B cell (primary cell): Measurements from ENCODE around the gene RRAS. TPM values are rescaled to one million over a fixed set of nuclear protein-coding genes. Genes with fewer than 3 reads are reported as not detected.

Experiments
- ATAC-seq: fragments of 200-7000 bp; cut with Tn5 transposase; one replicate; pipeline ENCODE4 v1.10.0; 2021; ENCODE audit warnings: low read depth, mild to moderate bottlenecking, moderate number of reproducible peaks, moderate library complexity
- CTCF ChIA-PET: fragments of 350-600 bp; sonication (Branson Sonifier 250); formaldehyde crosslinking; loops from one replicate; lab custom pipeline; 2021; ENCODE audit warnings: antibody characterized with exemption, inconsistent platforms; lab: Charles Lee
- POLR2A ChIA-PET: fragments of 350-600 bp; sonication (Branson Sonifier 250); formaldehyde crosslinking; loops from one replicate; lab custom pipeline; 2021; ENCODE audit warnings: antibody characterized with exemption; lab: Charles Lee
- DNase-seq: peaks from one replicate; pipeline ENCODE4 v3.0.0; 2013
- H2AFZ ChIP-seq: 2 replicates; pipeline ENCODE4 v1.6.1; 2012; ENCODE audit warnings: mild to moderate bottlenecking, low read depth, low read length; ENCODE audit not compliant: insufficient read depth, poor library complexity, severe bottlenecking
- H3K27ac ChIP-seq, 2 donors: 1 replicate in 1 of 2; 2 replicates in 1 of 2; pipeline ENCODE4 v1.5.1; 2012 to 2013; ENCODE audit warnings: low read length in 2 of 2, mild to moderate bottlenecking in 2 of 2, moderate library complexity in 1 of 2
- H3K27me3 ChIP-seq, 4 experiments: fragments of 200-600 bp in 1 of 4; sonication (generic) in 1 of 4; replicated peaks in 1 of 4; 1 replicate in 2 of 4; 2 replicates in 2 of 4; pipeline versions ENCODE4 v1.6.1 to v1.7.0; 2013 to 2016; ENCODE audit warnings: low read length in 3 of 4, mild to moderate bottlenecking in 2 of 4, mixed read lengths in 1 of 4, moderate library complexity in 1 of 4; ENCODE audit not compliant: insufficient read depth in 4 of 4, control insufficient read depth in 3 of 4; ENCODE audit errors: control extremely low read depth in 1 of 4
- H3K36me3 ChIP-seq, 2 experiments: replicated peaks in 1 of 2; 1 replicate in 1 of 2; 2 replicates in 1 of 2; pipeline versions ENCODE4 v1.6.1 to v1.7.1; 2013; ENCODE audit warnings: low read length in 1 of 2; ENCODE audit not compliant: insufficient read depth in 2 of 2, control insufficient read depth in 1 of 2; ENCODE audit errors: control extremely low read depth in 1 of 2, extremely low read depth in 1 of 2
- H3K4me1 ChIP-seq, 2 donors: fragments of 200-600 bp in 1 of 2; sonication (generic) in 1 of 2; 1 replicate in 1 of 2; 2 replicates in 1 of 2; pipeline versions ENCODE4 v1.5.1 to v1.6.1; 2013 to 2017; ENCODE audit warnings: low read length in 2 of 2; ENCODE audit not compliant: control insufficient read depth in 2 of 2, insufficient read depth in 2 of 2
- H3K4me2 ChIP-seq: replicated peaks from 2 replicates; pipeline ENCODE3; 2012; ENCODE audit warnings: mild to moderate bottlenecking, low read depth, low read length; ENCODE audit not compliant: poor library complexity, severe bottlenecking
- H3K4me3 ChIP-seq, 5 experiments: fragments of 200-600 bp in 1 of 5; sonication (generic) in 1 of 5; 1 replicate in 3 of 5; 2 replicates in 2 of 5; pipeline versions ENCODE4 v1.5.1 to v1.7.0; 2011 to 2016; ENCODE audit warnings: low read length in 4 of 5, mild to moderate bottlenecking in 4 of 5, low read depth in 2 of 5, control low read depth in 1 of 5, moderate library complexity in 1 of 5; ENCODE audit not compliant: insufficient read depth in 1 of 5; ENCODE audit errors: control extremely low read depth in 1 of 5, extremely low read depth in 1 of 5
- H3K79me2 ChIP-seq: fragments of 200-600 bp; sonication (generic); one replicate; pipeline ENCODE4 v1.6.0; 2016; ENCODE audit warnings: low read length; ENCODE audit not compliant: control insufficient read depth, insufficient read depth
- H3K9ac ChIP-seq: fragments of 200-600 bp; sonication (generic); 2 replicates; pipeline ENCODE4 v1.6.1; 2017; ENCODE audit warnings: mild to moderate bottlenecking, low read length, moderate library complexity
- H3K9me3 ChIP-seq, 3 donors: one replicate each; pipeline versions ENCODE4 v1.6.1 to v1.7.1; 2013; ENCODE audit warnings: low read length in 2 of 3; ENCODE audit not compliant: control insufficient read depth in 2 of 3, insufficient read depth in 1 of 3; ENCODE audit errors: control extremely low read depth in 1 of 3
- H4K20me1 ChIP-seq: 2 replicates; pipeline ENCODE4 v1.6.0; 2012; ENCODE audit warnings: mild to moderate bottlenecking, low read length; ENCODE audit not compliant: insufficient read depth, control insufficient read depth, poor library complexity, severe bottlenecking
- H3K27ac Mint-ChIP-seq: one replicate; pipeline ENCODE4 v1.8.0; 2021; ENCODE audit warnings: mixed read lengths
- H3K27me3 Mint-ChIP-seq: one replicate; pipeline ENCODE4 v1.8.0; 2021; ENCODE audit warnings: mixed read lengths
- H3K4me1 Mint-ChIP-seq: one replicate; pipeline ENCODE4 v1.8.0; 2021; ENCODE audit warnings: mixed read lengths
- H3K4me3 Mint-ChIP-seq: one replicate; pipeline ENCODE4 v1.8.0; 2021; ENCODE audit warnings: mixed read lengths
- H3K9me3 Mint-ChIP-seq: one replicate; pipeline ENCODE4 v1.8.0; 2022; ENCODE audit warnings: mixed read lengths; ENCODE audit not compliant: insufficient read depth
- EZH2 ChIP-seq: IDR thresholded peaks from 2 replicates; pipeline ENCODE4 v1.6.1; 2012; ENCODE audit warnings: borderline replicate concordance, low read depth, mild to moderate bottlenecking, moderate library complexity, low read length; ENCODE audit not compliant: insufficient read depth, poor library complexity, severe bottlenecking
- WGBS: methylation state at CpG from one replicate; pipeline ENCODE4 v1.1.5; 2013; ENCODE audit warnings: missing lambda C conversion rate; ENCODE audit not compliant: insufficient coverage; 5-methylcytosine and 5-hydroxymethylcytosine counted together
- intact Hi-C: fragments of 100-400 bp; cut with micrococcal nuclease; formaldehyde crosslinking; loops from one replicate; pipeline ENCODE4 v1.10.0; 2022
- polyA plus RNA-seq: library from polyadenylated mRNA; depleted of rRNA; stranded (reverse); fragments of >200 nt; gene quantifications from 2 replicates; pipeline ENCODE4 v1.2.3, GENCODE V29; 2012
- total RNA-seq, 2 donors: library from RNA; stranded (reverse); fragments of 120-200 nt in 1 of 2; gene quantifications; 1 replicate in 1 of 2; 2 replicates in 1 of 2; pipeline versions ENCODE4 v1.2.3 to v1.2.4, GENCODE V29; 2013 to 2022
- TF ChIP-seq, protein P1 (sequence below): fragments of 200-600 bp; IDR thresholded peaks from one replicate; pipeline ENCODE4 v1.8.0; 2022; ENCODE audit warnings: antibody characterized with exemption, mild to moderate bottlenecking

RRAS gene
- total and polyA plus RNA-seq, 2 donors (not counting 1 experiment from before 2014, with no cell fraction given), result 5.6 to 21.0 TPM

DNA sequence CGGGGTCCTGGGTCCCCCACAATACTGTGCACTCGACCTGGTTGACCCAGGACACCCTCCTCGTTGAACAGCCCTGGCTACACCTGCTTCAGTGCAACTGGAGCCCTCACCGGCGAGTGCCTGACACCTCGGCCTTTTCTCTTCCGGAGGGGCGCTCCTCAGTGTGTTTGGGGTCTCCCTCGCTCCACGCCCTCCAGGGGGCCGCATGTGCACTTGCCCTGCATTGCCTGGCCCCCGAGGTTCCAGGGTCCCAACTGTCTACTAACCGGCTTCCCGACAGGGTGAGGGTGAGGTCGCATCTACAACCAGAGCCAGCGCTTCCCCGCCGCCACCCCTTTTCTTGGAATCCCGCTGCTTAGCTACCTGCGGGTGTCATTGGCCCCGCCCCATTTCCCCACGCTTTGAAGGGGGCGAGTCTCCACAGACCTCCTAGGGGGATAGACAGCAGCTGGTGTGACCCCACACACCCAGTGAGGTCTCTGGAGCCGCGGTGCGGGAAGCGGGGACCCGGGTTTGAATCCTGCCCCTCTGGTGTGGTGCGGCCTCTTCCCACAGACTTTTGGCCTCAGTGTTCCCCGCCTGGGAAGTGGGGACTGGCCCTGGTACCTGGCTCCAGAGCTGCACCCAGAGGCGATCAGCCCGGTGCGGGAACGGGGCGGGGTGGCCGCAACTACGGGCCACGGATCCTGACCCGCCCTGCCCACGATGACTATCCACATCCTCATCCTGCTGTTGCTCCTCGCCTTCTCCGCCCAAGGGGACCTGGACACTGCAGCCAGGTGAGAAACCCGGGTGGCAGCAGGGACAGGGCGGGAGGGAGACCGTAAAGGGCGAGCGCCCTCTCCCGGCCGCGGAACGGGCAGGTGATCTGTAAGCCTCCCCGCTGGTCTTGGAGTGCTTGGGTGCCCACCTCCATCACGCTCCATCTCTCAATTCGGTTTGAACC lies 49.5 kb upstream of the RRAS start, which contains the start of gene ADM5:
ADM5 (plus strand) TSS at position 462 of the 946 bp plus-strand sequence; CDS start at position 706, 244 bp downstream.
- ATAC-seq, result peak; percentile 56
- intact Hi-C loops, result no loop called here
- Histone ChIP-seq H3K9me3 (peaks cover 0 to 8% (median 0%) of the 10 kb centered on the region in 3 donors), H2AFZ (peak within 1 kb of the TSS; percentile 76), H3K36me3 (peaks cover 0 to 33% of the 10 kb centered on the region in 2 experiments), H3K27me3 (peaks cover 0 to 33% (median 14%) of the 10 kb centered on the region in 4 experiments), H3K27ac (no peak within 1 kb of the TSS), H3K4me1 (peaks cover 25% of the 10 kb centered on the region in 2 donors), H3K9ac (peak within 1 kb of the TSS; percentile 62), H3K4me2 (peak within 1 kb of the TSS; percentile 87), H3K79me2 (no peaks in the 10 kb centered on the region), H3K4me3 (peak within 1 kb of the TSS in 4 of 5 experiments; percentile 42 to 58 (median 46)), H4K20me1 (peaks cover 41% of the 10 kb centered on the region)
- Mint-ChIP-seq H3K4me3 (peak within 1 kb of the TSS; percentile 89), H3K27ac (peak within 1 kb of the TSS; percentile 70), H3K27me3 (peaks cover 31% of the 10 kb centered on the region), H3K4me1 (peaks cover 22% of the 10 kb centered on the region), H3K9me3 (no peaks in the 10 kb centered on the region)
- 47% methylated on average over 54 of the region's 54 CpGs for WGBS
- no peak for TF ChIP-seq EZH2
- TF ChIP-seq, protein P1, sequence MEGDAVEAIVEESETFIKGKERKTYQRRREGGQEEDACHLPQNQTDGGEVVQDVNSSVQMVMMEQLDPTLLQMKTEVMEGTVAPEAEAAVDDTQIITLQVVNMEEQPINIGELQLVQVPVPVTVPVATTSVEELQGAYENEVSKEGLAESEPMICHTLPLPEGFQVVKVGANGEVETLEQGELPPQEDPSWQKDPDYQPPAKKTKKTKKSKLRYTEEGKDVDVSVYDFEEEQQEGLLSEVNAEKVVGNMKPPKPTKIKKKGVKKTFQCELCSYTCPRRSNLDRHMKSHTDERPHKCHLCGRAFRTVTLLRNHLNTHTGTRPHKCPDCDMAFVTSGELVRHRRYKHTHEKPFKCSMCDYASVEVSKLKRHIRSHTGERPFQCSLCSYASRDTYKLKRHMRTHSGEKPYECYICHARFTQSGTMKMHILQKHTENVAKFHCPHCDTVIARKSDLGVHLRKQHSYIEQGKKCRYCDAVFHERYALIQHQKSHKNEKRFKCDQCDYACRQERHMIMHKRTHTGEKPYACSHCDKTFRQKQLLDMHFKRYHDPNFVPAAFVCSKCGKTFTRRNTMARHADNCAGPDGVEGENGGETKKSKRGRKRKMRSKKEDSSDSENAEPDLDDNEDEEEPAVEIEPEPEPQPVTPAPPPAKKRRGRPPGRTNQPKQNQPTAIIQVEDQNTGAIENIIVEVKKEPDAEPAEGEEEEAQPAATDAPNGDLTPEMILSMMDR, result peak; percentile 63
- peak; percentile 63 for DNase-seq
- POLR2A ChIA-PET, result no interaction called here
- CTCF ChIA-PET, result interaction anchor here (1.1 to 1.7 kb wide), 3 partner anchors 8 to 14 kb away, joined by 3 to 6 read pairs (median 4); no protein-coding TSS in a partner anchor
